Measurements from ENCODE around the gene POPDC3.

DNA sequence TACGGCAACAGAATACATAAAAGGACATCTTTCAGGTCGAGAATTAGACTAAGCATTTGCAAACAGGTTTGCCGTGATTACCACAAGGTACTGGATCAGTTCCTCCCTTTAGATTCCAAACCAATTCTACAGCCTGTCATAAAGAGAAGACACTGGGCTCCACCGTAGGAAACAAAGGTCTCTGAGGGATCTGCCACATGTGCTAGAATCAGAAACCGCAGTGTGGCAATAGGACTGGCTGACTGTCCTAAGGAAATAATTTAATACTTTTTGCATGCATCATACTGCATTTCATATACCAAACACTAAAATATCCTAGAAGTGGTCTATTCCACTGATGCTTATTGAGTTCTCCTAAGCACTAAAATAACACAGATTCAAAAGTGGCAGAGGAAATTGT is 59.2 kb downstream of the POPDC3 start:
- TF ChIP-seq, protein P1, sequence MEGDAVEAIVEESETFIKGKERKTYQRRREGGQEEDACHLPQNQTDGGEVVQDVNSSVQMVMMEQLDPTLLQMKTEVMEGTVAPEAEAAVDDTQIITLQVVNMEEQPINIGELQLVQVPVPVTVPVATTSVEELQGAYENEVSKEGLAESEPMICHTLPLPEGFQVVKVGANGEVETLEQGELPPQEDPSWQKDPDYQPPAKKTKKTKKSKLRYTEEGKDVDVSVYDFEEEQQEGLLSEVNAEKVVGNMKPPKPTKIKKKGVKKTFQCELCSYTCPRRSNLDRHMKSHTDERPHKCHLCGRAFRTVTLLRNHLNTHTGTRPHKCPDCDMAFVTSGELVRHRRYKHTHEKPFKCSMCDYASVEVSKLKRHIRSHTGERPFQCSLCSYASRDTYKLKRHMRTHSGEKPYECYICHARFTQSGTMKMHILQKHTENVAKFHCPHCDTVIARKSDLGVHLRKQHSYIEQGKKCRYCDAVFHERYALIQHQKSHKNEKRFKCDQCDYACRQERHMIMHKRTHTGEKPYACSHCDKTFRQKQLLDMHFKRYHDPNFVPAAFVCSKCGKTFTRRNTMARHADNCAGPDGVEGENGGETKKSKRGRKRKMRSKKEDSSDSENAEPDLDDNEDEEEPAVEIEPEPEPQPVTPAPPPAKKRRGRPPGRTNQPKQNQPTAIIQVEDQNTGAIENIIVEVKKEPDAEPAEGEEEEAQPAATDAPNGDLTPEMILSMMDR (IDR thresholded peaks at IDR 0.05): no peak
- TF ChIP-seq EZH2 (IDR thresholded peaks at IDR 0.05; ENCODE audit: borderline replicate concordance, insufficient read depth, low read depth, low read length, poor library complexity, severe bottlenecking): no peak
